HEK293 (cell line): Measurements from ENCODE around the gene PITPNB.

Source experiments
- CTCF ChIA-PET: fragments of 350-600 bp; formaldehyde crosslinking; extraction: SDS; loops from one replicate; lab custom pipeline; 2021; ENCODE audit warnings: antibody characterized with exemption; lab: Yijun Ruan, JAX
- POLR2A ChIA-PET: fragments of 300-600 bp; formaldehyde crosslinking; extraction: SDS; loops from one replicate; lab custom pipeline; 2020; ENCODE audit warnings: antibody characterized with exemption, inconsistent platforms; lab: Yijun Ruan, JAX
- H3K27ac ChIP-seq: fragments of 200-500 bp; sonication (Bioruptor generic); 2 replicates; pipeline ENCODE4 v1.5.1; 2014; ENCODE audit warnings: low read depth, low read length, control low read depth, inconsistent platforms; ENCODE audit errors: extremely low read depth
- H3K36me3 ChIP-seq, 2 experiments: fragments of 200-500 bp in 1 of 2; sonication (Bioruptor generic) in 1 of 2; 1 replicate in 1 of 2; 2 replicates in 1 of 2; pipeline ENCODE4 v1.5.1; 2014 to 2017; ENCODE audit warnings: inconsistent platforms in 2 of 2, low read length in 2 of 2; ENCODE audit not compliant: control insufficient read depth in 2 of 2, insufficient read depth in 1 of 2
- H3K4me1 ChIP-seq: fragments of 200-500 bp; sonication (Bioruptor generic); 2 replicates; pipeline ENCODE4 v1.5.1; 2014; ENCODE audit warnings: mild to moderate bottlenecking, low read length, inconsistent platforms; ENCODE audit not compliant: control insufficient read depth, insufficient read depth
- H3K4me3 ChIP-seq: 2 replicates; pipeline ENCODE4 v1.5.1; 2011; ENCODE audit warnings: low read depth, mild to moderate bottlenecking, control low read depth, low read length, moderate library complexity
- H3K9me3 ChIP-seq: fragments of 200-500 bp; sonication (Bioruptor generic); 2 replicates; pipeline ENCODE4 v1.5.1; 2014; ENCODE audit warnings: low read depth, low read length, inconsistent platforms; ENCODE audit not compliant: control insufficient read depth, insufficient read depth
- INSM2 ChIP-seq: fragments of 450-650 bp; formaldehyde crosslinking; IDR thresholded peaks from 2 replicates; pipeline ENCODE4 v1.5.1; 2016; ENCODE audit warnings: missing biosample characterization, missing genetic modification characterization
- KLF8 ChIP-seq: fragments of 450-650 bp; formaldehyde crosslinking; IDR thresholded peaks from 2 replicates; pipeline ENCODE4 v1.5.1; 2016; ENCODE audit warnings: missing biosample characterization, missing genetic modification characterization
- OSR2 ChIP-seq: fragments of 450-650 bp; formaldehyde crosslinking; IDR thresholded peaks from 2 replicates; pipeline ENCODE4 v1.5.1; 2016; ENCODE audit warnings: missing biosample characterization, missing genetic modification characterization
- PRDM6 ChIP-seq: fragments of 450-650 bp; formaldehyde crosslinking; IDR thresholded peaks from 2 replicates; pipeline ENCODE4 v1.5.1; 2017; ENCODE audit warnings: missing biosample characterization, missing genetic modification characterization
- TRIM28 ChIP-seq: IDR thresholded peaks from 2 replicates; pipeline ENCODE4 v1.6.1; 2011; ENCODE audit warnings: low read length, control low read depth, borderline replicate concordance
- ZBTB1 ChIP-seq: fragments of 450-650 bp; formaldehyde crosslinking; IDR thresholded peaks from 2 replicates; pipeline ENCODE4 v1.5.1; 2016; ENCODE audit warnings: missing biosample characterization, missing genetic modification characterization
- ZNF148 ChIP-seq: fragments of 450-650 bp; formaldehyde crosslinking; IDR thresholded peaks from 2 replicates; pipeline ENCODE4 v1.5.0; 2017; ENCODE audit warnings: missing biosample characterization, missing genetic modification characterization, borderline replicate concordance
- ZNF174 ChIP-seq: fragments of 450-650 bp; formaldehyde crosslinking; IDR thresholded peaks from 2 replicates; pipeline ENCODE4 v1.5.0; 2017; ENCODE audit warnings: missing biosample characterization, mild to moderate bottlenecking, missing genetic modification characterization
- ZNF26 ChIP-seq: fragments of 450-650 bp; formaldehyde crosslinking; IDR thresholded peaks from 2 replicates; pipeline ENCODE4 v1.5.1; 2016; ENCODE audit warnings: missing biosample characterization, missing genetic modification characterization
- ZNF324 ChIP-seq: fragments of 450-650 bp; formaldehyde crosslinking; IDR thresholded peaks from 2 replicates; pipeline ENCODE4 v1.5.1; 2016; ENCODE audit warnings: missing biosample characterization, missing genetic modification characterization
- ZNF621 ChIP-seq: fragments of 450-650 bp; formaldehyde crosslinking; IDR thresholded peaks from 2 replicates; pipeline ENCODE4 v1.5.1; 2017; ENCODE audit warnings: missing biosample characterization, missing genetic modification characterization
- ZNF658 ChIP-seq: fragments of 450-650 bp; formaldehyde crosslinking; IDR thresholded peaks from 2 replicates; pipeline ENCODE4; 2016; ENCODE audit warnings: missing biosample characterization, missing genetic modification characterization
- ZNF677 ChIP-seq: fragments of 450-650 bp; IDR thresholded peaks from 2 replicates; pipeline ENCODE4 v1.5.0; 2018; ENCODE audit warnings: missing biosample characterization, mild to moderate bottlenecking, missing genetic modification characterization, moderate library complexity
- ZNF76 ChIP-seq: fragments of 450-650 bp; formaldehyde crosslinking; IDR thresholded peaks from 2 replicates; pipeline ENCODE4; 2016; ENCODE audit warnings: low read depth, missing biosample characterization, missing genetic modification characterization, borderline replicate concordance
- ZXDB ChIP-seq: fragments of 450-650 bp; formaldehyde crosslinking; IDR thresholded peaks from 2 replicates; pipeline ENCODE4 v1.5.1; 2016; ENCODE audit warnings: missing biosample characterization, missing genetic modification characterization
- TF ChIP-seq, protein P1 (sequence below): fragments of 450-650 bp; formaldehyde crosslinking; IDR thresholded peaks from 2 replicates; pipeline ENCODE4 v1.5.1; 2016; ENCODE audit warnings: missing biosample characterization, missing genetic modification characterization
- TF ChIP-seq, protein P2 (sequence below): fragments of 450-650 bp; formaldehyde crosslinking; IDR thresholded peaks from 2 replicates; pipeline ENCODE4 v1.5.1; 2017; ENCODE audit warnings: missing biosample characterization, missing genetic modification characterization
- TF ChIP-seq, protein P3 (sequence below): fragments of 450-650 bp; formaldehyde crosslinking; IDR thresholded peaks from 2 replicates; pipeline ENCODE4 v1.5.1; 2016; ENCODE audit warnings: missing biosample characterization, missing genetic modification characterization
- TF ChIP-seq, protein P4 (sequence below): fragments of 450-650 bp; formaldehyde crosslinking; IDR thresholded peaks from 2 replicates; pipeline ENCODE4 v1.5.1; 2016; ENCODE audit warnings: missing biosample characterization, missing genetic modification characterization

The PITPNB gene

DNA sequence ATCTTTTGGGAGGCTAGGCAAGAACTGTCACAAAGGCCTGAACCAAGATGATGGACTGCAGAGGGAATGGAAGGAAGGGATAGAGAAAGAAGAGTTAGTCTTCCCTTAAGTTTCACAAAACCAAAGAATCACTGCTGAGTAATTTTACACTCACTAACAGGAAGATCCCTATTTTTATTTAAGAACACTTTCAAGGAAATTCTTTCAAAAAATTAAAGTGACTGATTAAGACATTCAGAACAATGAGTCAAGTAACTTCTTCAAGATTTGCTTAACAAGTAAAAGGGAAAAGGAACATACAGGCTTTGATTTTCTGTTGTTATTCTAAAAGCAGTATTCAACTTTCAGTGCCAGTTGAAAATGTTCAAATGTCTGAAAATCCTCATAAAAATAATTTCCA, 3.1 kb downstream of the PITPNB start:
- CTCF ChIA-PET: interaction anchor here (1.1 to 11.5 kb wide), 2 partner anchors 25 to 29 kb away, joined by 3 to 90 read pairs; no protein-coding TSS in a partner anchor
- POLR2A ChIA-PET: no interaction called here
- H3K9me3 ChIP-seq: no peaks in the 10 kb centered on the region
- peaks cover 54% of the 10 kb centered on the region for H3K4me1 ChIP-seq
- no peak overlapping the region for H3K4me3 ChIP-seq
- peaks cover 7 to 17% of the 10 kb centered on the region in 2 experiments; a peak in 2 of 3 replicates for H3K36me3 ChIP-seq
- no peak overlapping the region for H3K27ac ChIP-seq
- TF ChIP-seq ZNF658 (tag by site-specific recombination) (no peak), ZNF148 (tag by site-specific recombination) (no peak), ZNF677 (tag by site-specific recombination) (no peak), ZNF76 (no peak), ZNF324 (tag by site-specific recombination) (no peak), ZBTB1 (tag by site-specific recombination) (no peak), ZNF174 (tag by site-specific recombination) (no peak)

DNA sequence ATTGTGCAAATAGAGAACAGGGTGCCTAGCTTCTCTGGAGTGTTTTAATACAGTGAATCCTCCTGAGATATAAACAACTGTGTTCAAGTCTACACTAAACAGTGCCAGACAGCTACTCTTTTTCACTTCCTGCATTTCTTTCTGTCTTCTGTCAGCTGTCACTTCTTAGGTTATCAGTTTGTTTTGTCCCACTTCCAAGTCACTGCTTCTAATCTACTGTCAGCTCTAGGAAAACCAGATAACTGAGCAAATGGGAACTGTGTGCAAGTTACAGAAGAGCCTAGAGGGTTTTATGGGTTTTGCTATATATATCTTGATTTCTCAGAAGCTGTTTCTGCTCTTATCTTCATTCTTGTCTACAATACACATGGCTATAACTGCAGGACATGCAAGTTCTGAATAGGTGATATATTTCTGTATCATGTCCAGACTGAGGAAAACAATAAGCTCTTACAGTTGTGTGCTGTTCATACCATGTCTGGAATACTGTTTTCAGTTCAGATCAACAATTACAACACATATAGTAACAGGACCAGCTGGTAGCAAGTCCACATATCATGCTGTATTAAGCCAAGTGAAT, 5.8 kb downstream of the PITPNB start:
- H3K27ac ChIP-seq: peak overlapping the region; percentile 50
- no peaks in the 10 kb centered on the region for H3K9me3 ChIP-seq
- H3K4me1 ChIP-seq: peaks cover 54% of the 10 kb centered on the region
- peaks cover 33 to 43% of the 10 kb centered on the region in 2 experiments for H3K36me3 ChIP-seq
- ChIA-PET POLR2A (interaction anchor here (0.6 to 1.4 kb wide), 3 partner anchors 14 to 30 kb away, joined by 3 to 5 read pairs (median 4); no protein-coding TSS in a partner anchor), CTCF (interaction anchor here (0.5 to 11.5 kb wide), 7 partner anchors 27 to 1241 kb away, joined by 3 to 90 read pairs (median 4); no protein-coding TSS in a partner anchor)
- H3K4me3 ChIP-seq: no peak overlapping the region
- no peak for TF ChIP-seq ZNF621 (tag by site-specific recombination)
- peak; percentile 89 for TF ChIP-seq TRIM28
- peak; percentile 81 for TF ChIP-seq PRDM6 (tag by site-specific recombination)
- TF ChIP-seq, protein P1, sequence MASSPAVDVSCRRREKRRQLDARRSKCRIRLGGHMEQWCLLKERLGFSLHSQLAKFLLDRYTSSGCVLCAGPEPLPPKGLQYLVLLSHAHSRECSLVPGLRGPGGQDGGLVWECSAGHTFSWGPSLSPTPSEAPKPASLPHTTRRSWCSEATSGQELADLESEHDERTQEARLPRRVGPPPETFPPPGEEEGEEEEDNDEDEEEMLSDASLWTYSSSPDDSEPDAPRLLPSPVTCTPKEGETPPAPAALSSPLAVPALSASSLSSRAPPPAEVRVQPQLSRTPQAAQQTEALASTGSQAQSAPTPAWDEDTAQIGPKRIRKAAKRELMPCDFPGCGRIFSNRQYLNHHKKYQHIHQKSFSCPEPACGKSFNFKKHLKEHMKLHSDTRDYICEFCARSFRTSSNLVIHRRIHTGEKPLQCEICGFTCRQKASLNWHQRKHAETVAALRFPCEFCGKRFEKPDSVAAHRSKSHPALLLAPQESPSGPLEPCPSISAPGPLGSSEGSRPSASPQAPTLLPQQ: no peak
- no peak for TF ChIP-seq ZNF174 (tag by site-specific recombination)
- TF ChIP-seq, protein P2, sequence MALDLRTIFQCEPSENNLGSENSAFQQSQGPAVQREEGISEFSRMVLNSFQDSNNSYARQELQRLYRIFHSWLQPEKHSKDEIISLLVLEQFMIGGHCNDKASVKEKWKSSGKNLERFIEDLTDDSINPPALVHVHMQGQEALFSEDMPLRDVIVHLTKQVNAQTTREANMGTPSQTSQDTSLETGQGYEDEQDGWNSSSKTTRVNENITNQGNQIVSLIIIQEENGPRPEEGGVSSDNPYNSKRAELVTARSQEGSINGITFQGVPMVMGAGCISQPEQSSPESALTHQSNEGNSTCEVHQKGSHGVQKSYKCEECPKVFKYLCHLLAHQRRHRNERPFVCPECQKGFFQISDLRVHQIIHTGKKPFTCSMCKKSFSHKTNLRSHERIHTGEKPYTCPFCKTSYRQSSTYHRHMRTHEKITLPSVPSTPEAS (tag by site-specific recombination): no peak
- no peak for TF ChIP-seq INSM2
- TF ChIP-seq ZXDB: peak; percentile 28; the same call in 1 of the 2 replicates
- TF ChIP-seq OSR2 (tag by site-specific recombination): peak; percentile 91
- no peak for TF ChIP-seq ZNF26 (tag by site-specific recombination)
- TF ChIP-seq, protein P3, sequence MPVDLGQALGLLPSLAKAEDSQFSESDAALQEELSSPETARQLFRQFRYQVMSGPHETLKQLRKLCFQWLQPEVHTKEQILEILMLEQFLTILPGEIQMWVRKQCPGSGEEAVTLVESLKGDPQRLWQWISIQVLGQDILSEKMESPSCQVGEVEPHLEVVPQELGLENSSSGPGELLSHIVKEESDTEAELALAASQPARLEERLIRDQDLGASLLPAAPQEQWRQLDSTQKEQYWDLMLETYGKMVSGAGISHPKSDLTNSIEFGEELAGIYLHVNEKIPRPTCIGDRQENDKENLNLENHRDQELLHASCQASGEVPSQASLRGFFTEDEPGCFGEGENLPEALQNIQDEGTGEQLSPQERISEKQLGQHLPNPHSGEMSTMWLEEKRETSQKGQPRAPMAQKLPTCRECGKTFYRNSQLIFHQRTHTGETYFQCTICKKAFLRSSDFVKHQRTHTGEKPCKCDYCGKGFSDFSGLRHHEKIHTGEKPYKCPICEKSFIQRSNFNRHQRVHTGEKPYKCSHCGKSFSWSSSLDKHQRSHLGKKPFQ: no peak
- no peak for TF ChIP-seq KLF8
- TF ChIP-seq, protein P4, sequence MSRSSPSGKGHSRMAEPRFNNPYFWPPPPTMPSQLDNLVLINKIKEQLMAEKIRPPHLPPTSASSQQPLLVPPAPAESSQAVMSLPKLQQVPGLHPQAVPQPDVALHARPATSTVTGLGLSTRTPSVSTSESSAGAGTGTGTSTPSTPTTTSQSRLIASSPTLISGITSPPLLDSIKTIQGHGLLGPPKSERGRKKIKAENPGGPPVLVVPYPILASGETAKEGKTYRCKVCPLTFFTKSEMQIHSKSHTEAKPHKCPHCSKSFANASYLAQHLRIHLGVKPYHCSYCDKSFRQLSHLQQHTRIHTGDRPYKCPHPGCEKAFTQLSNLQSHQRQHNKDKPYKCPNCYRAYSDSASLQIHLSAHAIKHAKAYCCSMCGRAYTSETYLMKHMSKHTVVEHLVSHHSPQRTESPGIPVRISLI (tag by site-specific recombination): no peak
